ENCODE results near the gene IGSF9B. TPM values are rescaled to one million over a fixed set of nuclear protein-coding genes. Genes with fewer than 3 reads are reported as not detected.

The IGSF9B gene
- total RNA-seq, 1 donor from 2014 or later, result 10.1 TPM

GRCh38 chr11:133907841-133908241 lies 48.9 kb downstream of the IGSF9B start:
- Histone ChIP-seq H3K36me3 (peaks cover 0 to 6% of the 10 kb centered on the region in 2 donors), H3K4me3 (no peak overlapping the region), H3K27me3 (no peaks in the 10 kb centered on the region), H3K9me3 (no peaks in the 10 kb centered on the region), H3K4me1 (no peaks in the 10 kb centered on the region), H3K27ac (no peak overlapping the region)
- TF ChIP-seq POLR2AphosphoS5 (IDR thresholded peaks at IDR 0.05; ENCODE audit: insufficient read depth in 1 of 2, low read depth in 1 of 2) (no peak), CTCF (IDR thresholded peaks at IDR 0.05) (no peak), POLR2A (IDR thresholded peaks at IDR 0.05) (no peak)
- intact Hi-C loops (cut with DNase I), result no loop called here
- no peak for DNase-seq (ENCODE audit: extremely low spot score in 2 of 2)

- TF ChIP-seq POLR2AphosphoS5 (IDR thresholded peaks at IDR 0.05; ENCODE audit: insufficient read depth in 1 of 2, low read depth in 1 of 2) (no peak), POLR2A (IDR thresholded peaks at IDR 0.05) (no peak)
Observed at GRCh38 chr11:133907216-133907615, 49.6 kb downstream of the IGSF9B start.

GRCh38 chr11:133906746-133907145 lies 50.0 kb downstream of the IGSF9B start:
- intact Hi-C loops (cut with DNase I), result no loop called here
- TF ChIP-seq POLR2A (IDR thresholded peaks at IDR 0.05), result no peak
- no peak for TF ChIP-seq POLR2AphosphoS5 (IDR thresholded peaks at IDR 0.05; ENCODE audit: insufficient read depth in 1 of 2, low read depth in 1 of 2)
- TF ChIP-seq CTCF (IDR thresholded peaks at IDR 0.05), result no peak
- H3K27me3 ChIP-seq, result no peaks in the 10 kb centered on the region
- peaks cover 0 to 6% of the 10 kb centered on the region in 2 donors for H3K36me3 ChIP-seq
- DNase-seq (ENCODE audit: extremely low spot score in 2 of 2), result no peak
- H3K27ac ChIP-seq, result no peak overlapping the region
- no peak overlapping the region for H3K4me3 ChIP-seq
- H3K9me3 ChIP-seq, result no peaks in the 10 kb centered on the region
- no peaks in the 10 kb centered on the region for H3K4me1 ChIP-seq

More at GRCh38 chr11:133907216-133907615, 49.6 kb downstream of the IGSF9B start:
- Histone ChIP-seq H3K27ac (no peak overlapping the region), H3K9me3 (no peaks in the 10 kb centered on the region), H3K4me3 (no peak overlapping the region), H3K4me1 (no peaks in the 10 kb centered on the region), H3K27me3 (no peaks in the 10 kb centered on the region), H3K36me3 (peaks cover 0 to 6% of the 10 kb centered on the region in 2 donors)
- DNase-seq (ENCODE audit: extremely low spot score in 2 of 2), result no peak
- intact Hi-C loops (cut with DNase I), result no loop called here

- TF ChIP-seq POLR2AphosphoS5 (IDR thresholded peaks at IDR 0.05; ENCODE audit: insufficient read depth in 1 of 2, low read depth in 1 of 2), result no peak
- TF ChIP-seq CTCF (IDR thresholded peaks at IDR 0.05), result no peak
- TF ChIP-seq POLR2A (IDR thresholded peaks at IDR 0.05), result no peak
Observed at GRCh38 chr11:133906241-133906640, 50.5 kb downstream of the IGSF9B start.

GRCh38 chr11:133905677-133906156 lies 51.1 kb downstream of the IGSF9B start:
- no peaks in the 10 kb centered on the region for H3K4me1 ChIP-seq
- H3K36me3 ChIP-seq, result peaks cover 0 to 6% of the 10 kb centered on the region in 2 donors
- no peaks in the 10 kb centered on the region for H3K27me3 ChIP-seq
- no peaks in the 10 kb centered on the region for H3K9me3 ChIP-seq
- no peak for DNase-seq (ENCODE audit: extremely low spot score in 2 of 2)
- no peak overlapping the region for H3K4me3 ChIP-seq
- no peak overlapping the region for H3K27ac ChIP-seq
- TF ChIP-seq CTCF (IDR thresholded peaks at IDR 0.05) (no peak), POLR2A (IDR thresholded peaks at IDR 0.05) (no peak), POLR2AphosphoS5 (IDR thresholded peaks at IDR 0.05; ENCODE audit: insufficient read depth in 1 of 2, low read depth in 1 of 2) (no peak)
- intact Hi-C loops (cut with DNase I), result no loop called here

More at GRCh38 chr11:133906241-133906640, 50.5 kb downstream of the IGSF9B start:
- no peak for DNase-seq (ENCODE audit: extremely low spot score in 2 of 2)
- no peak overlapping the region for H3K4me3 ChIP-seq
- H3K9me3 ChIP-seq, result no peaks in the 10 kb centered on the region
- H3K27me3 ChIP-seq, result no peaks in the 10 kb centered on the region
- no peaks in the 10 kb centered on the region for H3K4me1 ChIP-seq
- intact Hi-C loops (cut with DNase I), result no loop called here
- peaks cover 0 to 6% of the 10 kb centered on the region in 2 donors for H3K36me3 ChIP-seq
- no peak overlapping the region for H3K27ac ChIP-seq

All from vagina (tissue), 2 donors.